ENCODE data around the gene CHAF1A. TPM values are rescaled to one million over a fixed set of nuclear protein-coding genes. Genes with fewer than 3 reads are reported as not detected.

CHAF1A gene
- total and polyA plus RNA-seq, 2 of the 8 experiments (the other 6 are each of a cell fraction or from before 2014, with no cell fraction given) = 122 to 147 TPM

DNA sequence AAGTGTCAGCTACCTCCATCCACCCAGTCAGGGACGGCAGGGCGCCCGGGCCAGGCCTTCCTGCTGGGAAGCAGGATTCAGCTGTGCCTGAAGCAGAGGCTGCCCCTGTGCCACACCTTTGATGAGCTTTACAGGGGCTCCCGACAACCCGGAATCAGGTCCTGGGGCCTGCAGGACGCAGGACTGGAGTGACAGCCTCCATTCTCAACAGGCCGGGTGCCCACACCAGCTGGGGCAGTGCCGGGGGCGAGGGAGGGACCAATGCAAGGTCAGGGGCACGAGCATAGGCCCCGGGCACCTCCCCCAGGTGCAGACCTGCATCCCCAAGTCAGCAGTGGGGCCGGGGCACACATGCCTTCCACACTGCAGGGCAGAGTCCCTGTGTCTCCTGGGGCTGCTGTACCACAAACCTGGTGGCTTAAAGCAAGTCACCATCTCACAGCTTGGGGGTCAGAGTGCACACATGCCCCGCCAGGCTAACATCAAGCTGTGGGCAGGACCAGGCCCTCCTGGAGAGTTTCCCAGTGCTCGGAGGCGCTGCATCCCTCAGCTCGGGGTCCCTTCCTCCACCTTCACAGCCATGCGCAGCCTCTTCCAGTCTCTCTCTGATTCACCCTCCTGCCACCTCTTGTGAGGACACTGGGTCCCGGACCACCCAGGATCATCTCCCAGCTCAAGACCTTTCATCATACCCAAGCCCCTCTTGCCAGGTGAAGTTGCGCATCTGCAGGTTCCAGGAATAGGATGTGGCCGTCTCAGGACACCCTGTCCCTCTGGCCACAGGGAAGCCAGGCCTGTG lies 41.7 kb downstream of the CHAF1A start:
- H3K9me3 ChIP-seq (ENCODE audit: insufficient read depth in 2 of 2, low read depth in 1 of 2, low read length in 1 of 2) = no peaks in the 10 kb centered on the region
- peaks cover 23 to 52% (median 38%) of the 10 kb centered on the region in 4 experiments for H3K36me3 ChIP-seq (ENCODE audit: control insufficient read depth in 2 of 4, insufficient read depth in 4 of 4, low read length in 3 of 4)
- no peak overlapping the region for H4K91ac ChIP-seq (replicated peaks; ENCODE audit: insufficient read length, low read length)
- H3K4me2 ChIP-seq (ENCODE audit: insufficient read depth in 1 of 2, low read depth in 2 of 2, low read length in 2 of 2) = no peak overlapping the region
- no peaks in the 10 kb centered on the region for H3K79me2 ChIP-seq (ENCODE audit: control insufficient read depth in 1 of 2, insufficient read depth in 2 of 2, low read length in 2 of 2)
- ChIA-PET CTCF (ENCODE audit: partially characterized antibody) (interaction anchor here (0.5 to 3.6 kb wide), 5 partner anchors 9 to 177 kb away, joined by 3 to 12 read pairs (median 5); no protein-coding TSS in a partner anchor), POLR2A (ENCODE audit: partially characterized antibody) (interaction anchor here (1.0 to 58.1 kb wide), 6 partner anchors 6 to 195 kb away, joined by 3 to 1590 read pairs (median 7); partner anchors contain the start of genes CHAF1A, SH3GL1 and UBXN6)
- H2BK20ac ChIP-seq (ENCODE audit: low read length) = no peak overlapping the region
- peaks cover 0 to 2% (median 0%) of the 10 kb centered on the region in 4 experiments; a peak in 4 of 7 replicates for H3K4me1 ChIP-seq (replicated peaks in 1 of 4; ENCODE audit: control insufficient read depth in 3 of 4, insufficient read depth in 4 of 4, low read length in 3 of 4)
- no peak overlapping the region for H3K56ac ChIP-seq (replicated peaks; ENCODE audit: insufficient read length, low read depth, low read length)
- H3K18ac ChIP-seq (ENCODE audit: extremely low read depth, low read length) = no peak overlapping the region
- no peak overlapping the region for H3K9ac ChIP-seq (replicated peaks in 1 of 4; ENCODE audit: extremely low read depth in 1 of 4, low read depth in 3 of 4, low read length in 3 of 4)
- no peak overlapping the region for H2BK15ac ChIP-seq (ENCODE audit: low read length)
- no peak overlapping the region for H2AK5ac ChIP-seq (ENCODE audit: low read depth, low read length)
- H3K23me2 ChIP-seq (ENCODE audit: low read depth, low read length) = no peaks in the 10 kb centered on the region
- H3K4me3 ChIP-seq (ENCODE audit: extremely low read depth in 1 of 4, insufficient read depth in 2 of 4, low read depth in 3 of 4, low read length in 4 of 4) = no peak overlapping the region
- DNase-seq (ENCODE audit: low read depth in 1 of 2, low spot score in 2 of 2) = no peak
- peaks cover 6% of the 10 kb centered on the region for H3K79me1 ChIP-seq (ENCODE audit: low read depth, low read length)
- WGBS, 2 experiments (ENCODE audit: extremely low coverage in 1 of 2, insufficient coverage in 1 of 2, insufficient read length in 1 of 2, insufficient replicate concordance in 2 of 2, low coverage in 1 of 2, low lambda C conversion rate in 2 of 2, missing lambda C conversion rate in 1 of 2) = 92% methylated on average over 20 of the region's 20 CpGs; no CpG with 5 or more reads in 1 of the 2 experiments
- no peak for FAIRE-seq
- no peak overlapping the region for H2BK5ac ChIP-seq (ENCODE audit: low read depth, low read length)
- no peak overlapping the region for H2AFZ ChIP-seq (ENCODE audit: low read length)
- peaks cover 13 to 39% of the 10 kb centered on the region in 2 experiments for H4K20me1 ChIP-seq (replicated peaks in 1 of 2; ENCODE audit: control insufficient read depth in 1 of 2, insufficient read depth in 2 of 2, low read length in 2 of 2)
- H3K23ac ChIP-seq (ENCODE audit: insufficient read length) = no peak overlapping the region
- H2BK12ac ChIP-seq (ENCODE audit: low read depth, low read length) = no peak overlapping the region
- H3K27me3 ChIP-seq (replicated peaks in 1 of 4; ENCODE audit: control insufficient read depth in 3 of 4, extremely low read depth in 1 of 4, insufficient read depth in 3 of 4, low read length in 3 of 4) = no peaks in the 10 kb centered on the region
- H3K4ac ChIP-seq (replicated peaks; ENCODE audit: insufficient read length, low read depth, low read length) = no peak overlapping the region
- H4K8ac ChIP-seq (ENCODE audit: extremely low read depth, insufficient read depth, low read length) = peak overlapping the region; percentile 42
- no peak overlapping the region for H2BK120ac ChIP-seq (replicated peaks; ENCODE audit: low read depth, low read length)
- H3K27ac ChIP-seq (ENCODE audit: low read depth, low read length) = no peak overlapping the region
- no peak overlapping the region for H3K14ac ChIP-seq (ENCODE audit: insufficient read length)
- no peak overlapping the region for H4K5ac ChIP-seq (ENCODE audit: insufficient read length, low read depth, low read length)
- TF ChIP-seq CEBPB (IDR thresholded peaks at IDR 0.05; ENCODE audit: low read depth, low read length) (no peak), SIRT6 (IDR thresholded peaks at IDR 0.05; ENCODE audit: low read length) (no peak), EP300 (IDR thresholded peaks at IDR 0.05; ENCODE audit: borderline replicate concordance in 1 of 2, low read depth in 2 of 2, low read length in 2 of 2) (no peak), TBP (IDR thresholded peaks at IDR 0.05; ENCODE audit: low read depth, low read length) (no peak), POLR2AphosphoS5 (IDR thresholded peaks at IDR 0.05; ENCODE audit: low read depth, low read length) (peak; percentile 71), RAD21 (IDR thresholded peaks at IDR 0.05 in 1 of 2, conservative IDR thresholded peaks at IDR 0.05 in 1 of 2; ENCODE audit: low read depth in 2 of 2, low read length in 2 of 2) (no peak), POU5F1 (IDR thresholded peaks at IDR 0.05; ENCODE audit: low read depth, low read length) (no peak), SUZ12 (IDR thresholded peaks at IDR 0.05; ENCODE audit: low read length) (no peak), RNF2 (IDR thresholded peaks at IDR 0.05; ENCODE audit: borderline replicate concordance, low read depth, low read length, missing control alignments, poor library complexity, severe bottlenecking) (no peak), JUND (IDR thresholded peaks at IDR 0.05; ENCODE audit: low read length) (no peak), POLR2A (IDR thresholded peaks at IDR 0.05; ENCODE audit: control extremely low read depth in 1 of 2, low read depth in 2 of 2, low read length in 2 of 2) (peak in 1 of 2 experiments; percentile 40; a peak in 1 of 3 replicates), KDM1A (IDR thresholded peaks at IDR 0.05; ENCODE audit: borderline replicate concordance, low read length) (no peak)
